HG03280 (cell line): ENCODE results near the gene SLC44A4.
"Not testable (repeated sequence)": the region's sequence is repeated elsewhere in the genome, so short reads cannot be mapped to it uniquely, and the experiment has no call there.

Source experiments
- ATAC-seq: cut with Tn5 transposase; IDR thresholded peaks from one replicate; pipeline ENCODE4 v1.9.1; 2021; ENCODE audit warnings: mild to moderate bottlenecking, moderate library complexity; ENCODE audit not compliant: unreplicated experiment

SLC44A4 gene

DNA sequence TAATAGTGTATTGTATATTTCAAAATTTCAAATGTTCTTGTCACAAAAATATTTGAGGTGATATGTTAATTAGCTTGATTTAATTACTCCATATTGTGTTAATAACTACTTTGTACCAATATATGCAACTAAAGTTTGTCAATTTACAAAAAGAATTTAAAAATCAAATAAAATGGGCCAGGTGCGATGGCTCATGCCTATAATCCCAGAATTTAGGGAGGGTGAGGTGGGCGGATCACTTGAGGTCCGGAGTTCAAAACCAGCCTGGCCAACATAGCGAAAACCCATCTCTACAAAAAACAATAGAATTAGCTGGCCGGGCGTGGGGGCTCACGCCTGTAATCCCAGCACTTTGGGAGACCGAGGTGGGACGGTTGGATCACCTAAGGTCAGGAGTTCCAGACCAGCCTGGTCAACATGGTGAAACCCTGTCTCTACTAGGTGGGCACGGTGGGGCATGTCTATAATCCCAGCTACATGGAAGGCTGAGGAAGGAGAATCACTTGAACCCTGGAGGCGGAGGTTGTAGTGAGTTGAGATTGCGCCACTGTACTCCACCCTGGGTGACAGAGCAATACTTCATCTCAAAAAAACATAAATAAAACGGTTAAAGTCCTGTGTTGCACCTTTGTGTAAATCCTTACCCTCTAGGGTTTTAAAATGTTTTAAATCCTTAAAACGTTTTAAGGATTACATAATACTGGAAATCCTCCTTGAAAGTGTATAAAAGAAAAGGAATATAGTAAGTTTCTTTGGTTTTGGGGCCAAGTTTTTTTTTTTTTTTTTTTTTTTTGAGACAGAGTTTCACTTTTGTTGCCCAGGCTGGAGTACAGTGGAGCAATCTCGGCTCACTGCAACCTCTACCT is 47.2 kb downstream of the SLC44A4 start:
- ATAC-seq = no peak

DNA sequence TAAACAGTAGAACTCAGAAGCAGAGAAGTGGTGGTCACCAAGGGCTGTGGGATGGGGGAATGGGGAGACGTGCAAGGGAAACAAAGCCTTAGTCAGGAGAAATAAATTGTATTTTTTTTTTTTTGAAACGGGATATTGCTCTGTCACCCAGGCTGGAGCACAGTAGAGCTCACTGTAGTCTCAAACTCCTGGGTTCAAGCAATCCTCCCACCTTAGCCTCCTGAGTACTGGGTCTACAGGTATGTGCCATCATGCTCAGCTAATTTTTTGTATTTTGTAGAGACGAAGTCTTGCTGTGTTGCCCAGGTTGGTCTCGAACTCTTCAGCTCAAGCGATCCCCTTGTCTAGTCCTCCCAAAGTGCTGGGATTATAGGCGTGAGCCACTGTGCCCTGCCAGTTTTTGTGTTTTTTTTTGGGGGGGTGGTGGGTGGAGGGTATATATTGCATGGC is 47.9 kb downstream of the SLC44A4 start:
- ATAC-seq = no peak

DNA sequence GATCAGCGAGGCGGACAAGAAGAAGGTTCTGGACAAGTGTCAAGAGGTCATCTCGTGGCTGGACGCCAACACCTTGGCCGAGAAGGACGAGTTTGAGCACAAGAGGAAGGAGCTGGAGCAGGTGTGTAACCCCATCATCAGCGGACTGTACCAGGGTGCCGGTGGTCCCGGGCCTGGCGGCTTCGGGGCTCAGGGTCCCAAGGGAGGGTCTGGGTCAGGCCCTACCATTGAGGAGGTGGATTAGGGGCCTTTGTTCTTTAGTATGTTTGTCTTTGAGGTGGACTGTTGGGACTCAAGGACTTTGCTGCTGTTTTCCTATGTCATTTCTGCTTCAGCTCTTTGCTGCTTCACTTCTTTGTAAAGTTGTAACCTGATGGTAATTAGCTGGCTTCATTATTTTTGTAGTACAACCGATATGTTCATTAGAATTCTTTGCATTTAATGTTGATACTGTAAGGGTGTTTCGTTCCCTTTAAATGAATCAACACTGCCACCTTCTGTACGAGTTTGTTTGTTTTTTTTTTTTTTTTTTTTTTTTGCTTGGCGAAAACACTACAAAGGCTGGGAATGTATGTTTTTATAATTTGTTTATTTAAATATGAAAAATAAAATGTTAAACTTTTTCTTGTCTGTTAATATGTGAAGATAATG is 49.0 kb downstream of the SLC44A4 start:
- no peak for ATAC-seq

DNA sequence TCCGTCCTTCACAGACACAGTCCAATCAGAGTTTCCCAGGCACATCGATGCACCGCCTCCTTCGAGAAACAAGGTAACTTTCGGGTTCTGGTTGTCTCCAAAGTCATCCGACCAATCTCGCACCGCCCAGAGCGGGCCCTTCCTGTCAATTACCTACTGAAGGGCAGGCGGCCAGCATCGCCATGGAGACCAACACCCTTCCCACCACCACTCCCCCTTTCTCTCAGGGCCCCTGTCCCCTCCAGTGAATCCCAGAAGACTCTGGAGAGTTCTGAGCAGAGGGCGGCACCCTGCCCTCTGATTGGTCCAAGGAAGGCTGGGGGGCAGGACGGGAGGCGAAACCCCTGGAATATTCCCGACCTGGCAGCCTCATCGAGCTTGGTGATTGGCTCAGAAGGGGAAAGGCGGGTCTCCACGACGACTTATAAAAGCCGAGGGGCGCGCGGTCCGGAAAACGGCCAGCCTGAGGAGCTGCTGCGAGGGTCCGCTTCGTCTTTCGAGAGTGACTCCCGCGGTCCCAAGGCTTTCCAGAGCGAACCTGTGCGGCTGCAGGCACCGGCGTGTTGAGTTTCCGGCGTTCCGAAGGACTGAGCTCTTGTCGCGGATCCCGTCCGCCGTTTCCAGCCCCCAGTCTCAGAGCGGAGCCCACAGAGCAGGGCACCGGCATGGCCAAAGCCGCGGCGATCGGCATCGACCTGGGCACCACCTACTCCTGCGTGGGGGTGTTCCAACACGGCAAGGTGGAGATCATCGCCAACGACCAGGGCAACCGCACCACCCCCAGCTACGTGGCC is 51.3 kb downstream of the SLC44A4 start, which contains the start of gene HSPA1B:
HSPA1B (plus strand) TSS at position 453 of the 794 bp plus-strand sequence; CDS start at position 666, 213 bp downstream.
- ATAC-seq = peak; percentile 68

DNA sequence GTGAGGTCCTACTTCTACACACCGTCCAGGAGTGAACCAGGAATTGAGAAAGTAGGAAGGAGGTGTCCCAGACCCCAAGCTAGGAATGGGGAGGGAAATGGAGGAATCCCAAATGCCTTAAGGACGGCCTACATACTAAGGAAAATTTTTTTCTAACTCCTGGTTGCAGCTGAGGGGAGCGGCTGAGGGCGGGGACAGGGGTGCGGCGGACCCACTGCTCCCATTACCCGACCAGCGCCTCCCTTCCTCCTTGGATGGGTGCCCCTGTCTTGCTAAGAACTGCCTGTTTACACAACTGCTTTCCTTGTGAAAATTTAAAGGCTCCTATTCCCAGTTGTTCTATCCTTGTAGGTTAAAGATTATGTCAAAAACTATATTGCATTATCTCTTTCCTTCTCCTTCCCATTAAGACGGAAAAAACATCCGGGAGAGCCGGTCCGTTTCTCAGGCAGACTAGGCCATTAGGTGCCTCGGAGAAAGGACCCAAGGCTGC is 52.0 kb downstream of the SLC44A4 start:
- no peak for ATAC-seq

DNA sequence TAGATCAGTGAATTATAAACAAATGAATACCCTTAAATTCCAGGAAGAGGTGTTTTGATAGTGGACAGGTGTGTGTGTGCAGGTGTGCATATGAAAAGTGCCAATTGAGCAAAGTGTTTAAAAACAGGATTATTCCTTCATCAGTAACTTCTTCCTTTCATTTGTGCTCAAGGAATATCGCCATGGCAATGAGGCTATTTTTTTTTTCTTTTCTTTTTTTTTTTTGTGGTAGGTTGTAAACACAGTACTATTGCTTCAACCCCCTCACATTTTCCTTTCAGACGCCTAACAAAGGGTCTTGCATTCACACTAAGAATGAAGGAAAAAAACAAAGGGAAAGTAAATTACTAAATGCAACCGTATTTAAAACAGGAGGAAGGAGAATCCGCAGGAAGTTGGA is 53.2 kb downstream of the SLC44A4 start:
- ATAC-seq = no peak

DNA sequence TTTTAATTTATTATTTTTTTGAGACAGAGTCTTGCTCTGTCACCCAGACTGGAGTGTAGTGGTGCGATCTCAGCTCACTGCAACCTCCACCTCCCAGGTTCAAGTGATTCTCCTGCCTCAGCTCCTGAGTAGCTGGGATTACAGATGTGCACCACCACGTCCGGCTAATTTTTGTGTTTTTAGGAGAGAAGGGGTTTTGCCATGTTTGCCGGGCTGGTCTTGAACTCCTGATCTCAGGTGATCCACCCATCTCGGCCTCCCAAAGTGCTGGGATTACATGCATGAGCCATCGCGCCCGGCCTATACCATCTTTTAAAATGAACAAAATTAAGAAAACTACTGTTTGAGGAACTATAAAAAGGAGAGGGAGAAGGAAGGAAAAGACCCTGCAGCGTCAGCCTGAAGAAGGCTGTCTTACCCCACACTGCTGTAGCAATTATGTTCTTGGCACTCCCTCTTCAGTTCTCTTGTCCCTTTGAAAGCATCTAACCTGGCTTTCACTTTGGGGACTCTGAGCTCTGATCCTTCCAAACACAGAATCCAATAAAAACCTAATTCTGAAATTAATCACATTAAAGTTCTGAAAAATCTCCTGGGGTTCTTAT is 55.1 kb downstream of the SLC44A4 start:
- ATAC-seq = not testable (repeated sequence)

DNA sequence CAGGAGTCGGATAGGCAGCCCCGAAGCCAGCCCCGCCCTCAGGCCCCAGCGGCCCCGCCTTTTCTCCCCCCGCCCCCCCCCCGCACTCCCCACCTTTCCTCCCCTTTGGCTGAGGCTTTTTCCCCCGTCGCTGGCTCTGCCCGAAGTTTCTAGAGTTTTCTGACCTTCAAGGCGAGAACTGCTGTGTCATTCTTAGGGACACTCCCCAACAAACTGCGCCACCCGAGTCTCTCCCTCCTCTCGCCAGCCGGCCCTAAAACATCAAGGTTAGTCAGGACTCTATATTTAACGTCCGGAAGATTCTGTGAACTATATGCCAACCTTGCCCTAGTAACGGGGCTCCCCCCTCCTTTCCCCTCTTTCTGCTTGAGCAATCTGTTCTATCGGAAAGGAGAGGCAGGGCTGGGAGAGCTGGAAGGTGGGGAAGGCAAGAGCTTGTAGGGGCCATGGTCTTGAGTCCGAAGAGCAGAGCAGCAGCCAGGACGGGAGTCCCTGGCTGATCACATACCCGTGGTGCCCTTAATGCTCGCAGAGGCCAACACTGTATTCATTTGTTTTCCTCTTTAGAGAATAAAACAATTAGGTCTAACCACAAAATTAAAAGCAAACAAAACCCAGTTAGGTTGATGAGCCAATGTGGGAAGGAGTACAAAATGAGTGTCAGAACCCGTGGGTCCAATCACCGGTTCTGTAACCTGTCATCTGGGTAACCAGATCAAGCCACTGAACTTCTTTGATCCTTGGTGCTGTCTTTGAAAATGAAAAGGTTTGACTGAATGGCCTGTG is 56.6 kb downstream of the SLC44A4 start:
- ATAC-seq = peak; percentile 34

DNA sequence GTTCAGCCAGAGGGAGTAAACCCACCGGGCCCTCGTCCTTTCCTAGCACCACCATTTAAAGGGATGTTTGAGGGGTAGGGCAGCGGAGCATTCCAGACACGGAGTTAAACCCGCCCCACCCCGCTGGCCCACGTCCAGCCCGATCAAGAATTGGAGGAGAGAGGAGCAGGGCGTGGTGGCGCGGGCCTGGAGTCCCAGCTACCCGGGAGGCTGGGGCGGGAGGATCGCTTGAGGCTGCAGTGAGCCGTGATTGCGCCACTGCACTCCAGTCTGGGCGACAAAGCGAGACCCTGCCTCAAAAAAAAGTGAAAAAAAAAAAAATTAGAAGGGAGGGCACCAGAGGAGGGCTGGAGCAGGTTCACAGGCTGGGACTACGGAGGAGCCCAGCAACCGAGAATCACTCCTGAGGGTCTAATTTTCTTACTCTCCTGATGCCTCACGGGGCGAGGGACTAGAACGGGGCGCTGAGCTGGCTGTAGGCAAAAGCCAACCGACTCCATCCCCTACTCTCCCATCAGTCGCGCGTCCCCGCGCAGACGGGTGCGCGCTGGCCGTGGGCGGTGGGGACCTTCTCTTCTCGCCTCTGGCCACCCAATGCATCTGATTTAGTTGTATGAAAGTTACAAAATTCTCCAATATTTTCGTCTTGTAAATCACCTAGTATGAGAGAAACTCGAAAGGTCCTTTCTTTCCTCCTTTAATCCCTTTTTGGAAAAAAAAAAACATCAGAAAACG is 57.3 kb downstream of the SLC44A4 start:
- ATAC-seq = peak; percentile 44

DNA sequence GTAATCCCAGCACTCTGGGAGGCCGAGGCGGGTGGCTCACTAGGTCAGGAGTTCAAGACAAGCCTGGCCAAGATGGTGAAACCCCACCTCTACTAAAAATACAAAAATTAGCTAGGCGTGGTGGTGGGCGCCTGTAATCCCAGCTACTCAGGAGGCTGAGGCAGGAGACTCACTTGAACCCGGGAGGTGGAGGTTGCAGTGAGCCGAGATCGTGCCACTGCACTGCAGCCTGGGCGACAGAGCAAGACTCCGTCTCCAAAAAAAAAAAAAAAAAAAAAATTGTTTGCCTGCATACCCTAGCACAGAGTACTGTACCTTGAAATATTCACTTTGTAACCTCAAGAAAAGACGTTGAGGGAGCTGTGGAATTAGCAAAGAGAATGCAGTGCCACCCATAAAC is 58.4 kb downstream of the SLC44A4 start:
- ATAC-seq = not testable (repeated sequence)

DNA sequence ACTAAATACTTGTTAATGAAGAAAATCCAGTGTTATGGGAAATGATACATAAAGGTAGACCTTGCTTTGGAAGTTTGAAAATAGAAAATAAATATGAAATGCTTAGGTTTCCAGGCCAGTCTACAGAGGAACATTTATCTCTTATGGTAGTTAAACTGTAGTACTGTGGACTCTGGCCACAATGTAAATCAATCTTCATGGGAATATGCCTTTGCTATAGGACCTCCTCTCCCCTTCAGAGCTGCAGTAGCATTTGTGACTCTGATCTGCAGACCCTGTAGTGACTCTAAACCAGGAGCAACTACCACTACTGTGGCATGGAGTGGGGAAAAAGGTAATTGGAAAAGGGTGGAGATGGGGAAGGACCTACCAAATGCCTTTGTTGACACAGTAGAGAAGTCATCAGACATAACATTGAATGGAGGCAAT is 58.9 kb downstream of the SLC44A4 start:
- no peak for ATAC-seq

DNA sequence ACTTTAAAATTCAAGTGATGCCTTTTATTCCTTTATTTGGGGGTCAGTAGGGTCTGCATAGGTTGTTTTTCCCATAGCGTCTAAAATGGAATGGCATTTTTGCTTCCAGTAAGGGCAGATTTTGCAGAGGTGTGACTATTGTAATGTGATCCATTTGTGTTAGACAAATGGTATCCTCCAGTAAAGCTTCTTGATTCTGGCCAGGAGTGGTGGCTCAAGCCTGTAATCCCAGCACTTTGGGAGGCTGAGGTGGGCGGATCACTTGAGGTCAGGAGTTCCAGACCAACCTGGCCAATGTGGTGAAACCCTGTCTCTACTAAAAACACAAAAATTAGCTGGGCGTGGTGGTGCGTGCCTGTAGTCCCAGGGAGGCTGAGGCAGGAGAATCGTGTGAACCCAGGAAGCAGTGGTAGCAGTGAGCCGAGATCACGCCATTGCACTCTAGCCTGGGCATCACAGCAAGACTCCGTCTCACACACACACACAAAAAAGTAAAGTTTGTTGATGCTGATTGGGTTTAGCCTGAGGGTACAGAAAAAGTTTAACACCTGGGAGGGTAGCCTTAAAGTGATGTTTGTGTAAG is 60.8 kb downstream of the SLC44A4 start:
- ATAC-seq = not testable (repeated sequence)

DNA sequence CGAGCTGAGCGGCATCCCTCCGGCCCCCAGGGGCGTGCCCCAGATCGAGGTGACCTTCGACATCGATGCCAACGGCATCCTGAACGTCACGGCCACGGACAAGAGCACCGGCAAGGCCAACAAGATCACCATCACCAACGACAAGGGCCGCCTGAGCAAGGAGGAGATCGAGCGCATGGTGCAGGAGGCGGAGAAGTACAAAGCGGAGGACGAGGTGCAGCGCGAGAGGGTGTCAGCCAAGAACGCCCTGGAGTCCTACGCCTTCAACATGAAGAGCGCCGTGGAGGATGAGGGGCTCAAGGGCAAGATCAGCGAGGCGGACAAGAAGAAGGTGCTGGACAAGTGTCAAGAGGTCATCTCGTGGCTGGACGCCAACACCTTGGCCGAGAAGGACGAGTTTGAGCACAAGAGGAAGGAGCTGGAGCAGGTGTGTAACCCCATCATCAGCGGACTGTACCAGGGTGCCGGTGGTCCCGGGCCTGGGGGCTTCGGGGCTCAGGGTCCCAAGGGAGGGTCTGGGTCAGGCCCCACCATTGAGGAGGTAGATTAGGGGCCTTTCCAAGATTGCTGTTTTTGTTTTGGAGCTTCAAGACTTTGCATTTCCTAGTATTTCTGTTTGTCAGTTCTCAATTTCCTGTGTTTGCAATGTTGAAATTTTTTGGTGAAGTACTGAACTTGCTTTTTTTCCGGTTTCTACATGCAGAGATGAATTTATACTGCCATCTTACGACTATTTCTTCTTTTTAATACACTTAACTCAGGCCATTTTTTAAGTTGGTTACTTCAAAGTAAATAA is 61.5 kb downstream of the SLC44A4 start:
- ATAC-seq = not testable (repeated sequence)

DNA sequence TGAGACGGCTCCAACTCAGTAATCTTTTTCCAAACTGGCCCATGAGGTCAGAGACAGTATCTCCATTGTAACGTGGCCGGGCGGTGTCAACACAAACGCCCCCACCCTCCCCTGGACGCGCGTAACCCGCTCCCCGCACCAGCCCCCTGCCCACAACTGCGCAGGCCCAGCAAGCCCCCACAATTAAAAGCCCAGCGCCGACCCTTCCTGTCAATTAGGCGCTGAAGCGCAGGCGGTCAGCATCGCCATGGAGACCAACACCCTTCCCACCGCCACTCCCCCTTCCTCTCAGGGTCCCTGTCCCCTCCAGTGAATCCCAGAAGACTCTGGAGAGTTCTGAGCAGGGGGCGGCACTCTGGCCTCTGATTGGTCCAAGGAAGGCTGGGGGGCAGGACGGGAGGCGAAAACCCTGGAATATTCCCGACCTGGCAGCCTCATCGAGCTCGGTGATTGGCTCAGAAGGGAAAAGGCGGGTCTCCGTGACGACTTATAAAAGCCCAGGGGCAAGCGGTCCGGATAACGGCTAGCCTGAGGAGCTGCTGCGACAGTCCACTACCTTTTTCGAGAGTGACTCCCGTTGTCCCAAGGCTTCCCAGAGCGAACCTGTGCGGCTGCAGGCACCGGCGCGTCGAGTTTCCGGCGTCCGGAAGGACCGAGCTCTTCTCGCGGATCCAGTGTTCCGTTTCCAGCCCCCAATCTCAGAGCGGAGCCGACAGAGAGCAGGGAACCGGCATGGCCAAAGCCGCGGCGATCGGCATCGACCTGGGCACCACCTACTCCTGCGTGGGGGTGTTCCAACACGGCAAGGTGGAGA is 63.6 kb downstream of the SLC44A4 start, which contains the start of the genes HSPA1A and HSPA1L:
HSPA1A (plus strand) TSS at position 519 of the 814 bp plus-strand sequence; CDS start at position 733, 214 bp downstream.
HSPA1L (minus strand) TSS at position 259 of the 814 bp plus-strand sequence. CDS start 3,311 bp downstream, outside the sequence.
- ATAC-seq = peak; percentile 27

DNA sequence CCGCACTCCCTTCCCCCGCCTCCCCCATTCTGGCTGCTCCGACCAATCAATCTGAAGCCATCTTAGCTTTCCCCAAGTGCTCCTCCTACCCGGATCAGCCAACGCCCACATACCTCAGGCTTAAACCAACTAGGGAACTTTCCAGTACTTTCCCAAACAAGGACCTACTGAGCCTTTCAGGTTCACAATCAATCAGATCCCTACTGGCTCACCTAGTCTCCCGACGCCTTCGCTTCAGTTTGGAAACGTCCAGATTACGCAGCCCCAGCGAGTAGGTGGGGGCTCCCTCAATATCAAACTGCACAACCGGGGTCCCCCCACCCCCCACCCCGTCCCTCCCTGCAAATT is 64.1 kb downstream of the SLC44A4 start:
- ATAC-seq = peak; percentile 38

DNA sequence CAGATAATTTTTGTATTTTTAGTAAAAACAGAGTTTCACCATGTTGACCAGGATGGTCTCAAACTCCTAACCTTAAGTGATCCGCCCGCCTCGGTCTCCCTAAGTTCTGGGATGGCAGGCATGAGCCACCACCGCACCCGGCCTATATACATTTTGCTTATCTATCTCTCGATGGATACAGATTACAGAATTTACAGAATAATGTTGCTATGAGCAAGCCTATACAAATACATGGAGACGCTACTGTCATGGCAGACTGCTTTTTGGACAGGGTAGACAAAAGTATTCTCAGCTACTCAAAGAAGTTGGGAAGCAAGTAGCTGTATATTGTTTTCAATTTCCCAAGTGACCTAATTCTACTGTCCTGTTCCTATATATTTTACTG is 65.3 kb downstream of the SLC44A4 start:
- no peak for ATAC-seq
